HEK293T (cell line): Measurements from ENCODE around the gene ZNF579.
A peak's percentile ranks its signal among the peaks of the same experiment; 100 is the strongest.
"Not testable (repeated sequence)": the region's sequence is repeated elsewhere in the genome, so short reads cannot be mapped to it uniquely, and the experiment has no call there.

Source experiments
- CTCF ChIA-PET: fragments of 350-600 bp; formaldehyde crosslinking; extraction: SDS; loops from one replicate; lab custom pipeline; 2021; ENCODE audit warnings: antibody characterized with exemption, inconsistent platforms; lab: Yijun Ruan, JAX
- POLR2A ChIA-PET: fragments of 350-600 bp; formaldehyde crosslinking; extraction: SDS; loops from one replicate; lab custom pipeline; 2020; ENCODE audit warnings: antibody characterized with exemption, inconsistent platforms; lab: Yijun Ruan, JAX
- DNase-seq: peaks from one replicate; pipeline ENCODE4 v3.0.0; 2012; ENCODE audit warnings: mixed read lengths; ENCODE audit errors: extremely low spot score
- ARNT ChIP-seq: fragments of 450-650 bp; IDR thresholded peaks from 2 replicates; pipeline ENCODE4 v1.6.1; 2017; ENCODE audit warnings: mild to moderate bottlenecking
- BHLHE40 ChIP-seq: fragments of 450-650 bp; IDR thresholded peaks from 2 replicates; pipeline ENCODE4 v1.6.1; 2016; ENCODE audit warnings: mild to moderate bottlenecking, moderate library complexity, borderline replicate concordance
- CTBP1 ChIP-seq: fragments of 450-650 bp; IDR thresholded peaks from 2 replicates; pipeline ENCODE4 v1.6.1; 2016; ENCODE audit warnings: borderline replicate concordance
- ELF4 ChIP-seq: fragments of 450-650 bp; IDR thresholded peaks from 2 replicates; pipeline ENCODE4 v1.6.1; 2017; ENCODE audit warnings: antibody characterized with exemption
- FOXA1 ChIP-seq: fragments of 450-650 bp; IDR thresholded peaks from 2 replicates; pipeline ENCODE4 v1.6.1; 2016; ENCODE audit warnings: mild to moderate bottlenecking
- FOXK2 ChIP-seq: fragments of 450-650 bp; IDR thresholded peaks from 2 replicates; pipeline ENCODE4 v1.6.1; 2016; ENCODE audit warnings: mild to moderate bottlenecking
- FOXM1 ChIP-seq: fragments of 450-650 bp; IDR thresholded peaks from 2 replicates; pipeline ENCODE4 v1.6.1; 2017; ENCODE audit warnings: mild to moderate bottlenecking, borderline replicate concordance
- HDGF ChIP-seq: fragments of 450-650 bp; IDR thresholded peaks from 2 replicates; pipeline ENCODE4 v1.6.1; 2017; ENCODE audit warnings: antibody characterized with exemption, borderline replicate concordance
- L3MBTL2 ChIP-seq: fragments of 450-650 bp; conservative IDR thresholded peaks from 2 replicates; pipeline ENCODE4 v1.6.1; 2016; ENCODE audit warnings: mild to moderate bottlenecking
- LEF1 ChIP-seq: fragments of 450-650 bp; IDR thresholded peaks from 2 replicates; pipeline ENCODE4 v1.6.1; 2017; ENCODE audit warnings: mild to moderate bottlenecking, borderline replicate concordance
- NFRKB ChIP-seq: fragments of 450-650 bp; IDR thresholded peaks from 2 replicates; pipeline ENCODE4 v1.6.1; 2016; ENCODE audit warnings: mild to moderate bottlenecking, moderate library complexity
- PKNOX1 ChIP-seq: fragments of 450-650 bp; IDR thresholded peaks from 2 replicates; pipeline ENCODE4 v1.6.1; 2016
- SP1 ChIP-seq: fragments of 450-650 bp; IDR thresholded peaks from 2 replicates; pipeline ENCODE4 v1.6.1; 2017
- SUZ12 ChIP-seq: fragments of 450-650 bp; IDR thresholded peaks from 2 replicates; pipeline ENCODE4 v1.6.1; 2016; ENCODE audit warnings: mild to moderate bottlenecking
- TARDBP ChIP-seq: fragments of 450-650 bp; IDR thresholded peaks from 2 replicates; pipeline ENCODE4 v1.6.1; 2016
- ZNF384 ChIP-seq: fragments of 450-650 bp; IDR thresholded peaks from 2 replicates; pipeline ENCODE4 v1.6.1; 2016

The ZNF579 gene

GRCh38 chr19:55590109-55590508, 9.5 kb upstream of the ZNF579 start:
- ChIA-PET POLR2A (interaction anchor here (3.8 kb wide), 1 partner anchor 9 kb away, joined by 29 read pairs; the partner anchor contains the start of gene FIZ1), CTCF (no interaction called here)
- no peak for DNase-seq
- TF ChIP-seq ZNF384 (no peak), SP1 (no peak), L3MBTL2 (no peak), FOXM1 (no peak), ARNT (no peak), FOXK2 (no peak), NFRKB (no peak), ELF4 (no peak), FOXA1 (no peak), TARDBP (no peak), BHLHE40 (no peak), SUZ12 (no peak), PKNOX1 (no peak), CTBP1 (no peak)

- no peak for DNase-seq
- ChIA-PET CTCF (no interaction called here), POLR2A (interaction anchor here (3.8 kb wide), 1 partner anchor 10 kb away, joined by 29 read pairs; the partner anchor contains the start of gene FIZ1)
- no peak for TF ChIP-seq FOXK2
- no peak for TF ChIP-seq ZNF384
- TF ChIP-seq NFRKB = no peak
- TF ChIP-seq ELF4 = no peak
- no peak for TF ChIP-seq SP1
- no peak for TF ChIP-seq SUZ12
- TF ChIP-seq FOXM1 = no peak
- no peak for TF ChIP-seq BHLHE40
- TF ChIP-seq ARNT = no peak
- TF ChIP-seq LEF1 = no peak
- TF ChIP-seq PKNOX1 = no peak
- no peak for TF ChIP-seq HDGF
- no peak for TF ChIP-seq CTBP1
- no peak for TF ChIP-seq L3MBTL2
Observed at GRCh38 chr19:55588738-55589137, 8.1 kb upstream of the ZNF579 start.

GRCh38 chr19:55586976-55587668, 6.5 kb upstream of the ZNF579 start:
- POLR2A ChIA-PET = interaction anchor here (0.9 to 3.8 kb wide), 4 partner anchors 12 to 328 kb away, joined by 3 to 29 read pairs (median 6); partner anchors contain the start of genes FIZ1 and PPP6R1
- peak; percentile 96 for DNase-seq
- TF ChIP-seq PKNOX1 (peak; percentile 71), FOXK2 (no peak), NFRKB (no peak)
- CTCF ChIA-PET = interaction anchor here (0.7 to 1.1 kb wide), 3 partner anchors 14 to 40 kb away, joined by 3 to 4 read pairs (median 3); no protein-coding TSS in a partner anchor

GRCh38 chr19:55585658-55586339, 5.2 kb upstream of the ZNF579 start:
- TF ChIP-seq PKNOX1 = peak; percentile 82
- no peak for TF ChIP-seq ARNT
- no peak for DNase-seq
- ChIA-PET CTCF (no interaction called here), POLR2A (interaction anchor here (2.6 kb wide), 2 partner anchors 14 to 19 kb away, joined by 8 to 15 read pairs; partner anchors contain the start of genes FIZ1 and ZNF524)

- TF ChIP-seq FOXA1 (no peak), ZNF384 (no peak), CTBP1 (no peak), NFRKB (no peak), BHLHE40 (no peak), TARDBP (no peak), SUZ12 (no peak), L3MBTL2 (no peak), LEF1 (no peak), PKNOX1 (no peak), ARNT (no peak), FOXM1 (no peak)
- no peak for DNase-seq
- ChIA-PET POLR2A (interaction anchor here (2.6 kb wide), 1 partner anchor 14 kb away, joined by 15 read pairs; the partner anchor contains the start of genes FIZ1 and ZNF524), CTCF (no interaction called here)
Observed at GRCh38 chr19:55584871-55585270, 4.2 kb upstream of the ZNF579 start.

- CTCF ChIA-PET, DNase-seq: not testable (repeated sequence)
- POLR2A ChIA-PET = interaction anchor here (2.6 kb wide), 1 partner anchor 15 kb away, joined by 15 read pairs; the partner anchor contains the start of genes FIZ1 and ZNF524
Observed at GRCh38 chr19:55583897-55584296, 3.2 kb upstream of the ZNF579 start.

- DNase-seq, CTCF ChIA-PET: not testable (repeated sequence)
- POLR2A ChIA-PET = interaction anchor here (2.7 kb wide), 1 partner anchor 17 kb away, joined by 26 read pairs; the partner anchor contains the start of genes FIZ1 and ZNF524
Observed at GRCh38 chr19:55582284-55582683, 1.6 kb upstream of the ZNF579 start.
